GM18867 (cell line): ENCODE measurements around the gene RTP3.

ENCODE experiments used
- ATAC-seq: cut with Tn5 transposase; IDR thresholded peaks from one replicate; pipeline ENCODE4 v1.9.1; 2021; ENCODE audit warnings: mild to moderate bottlenecking, moderate library complexity; ENCODE audit not compliant: unreplicated experiment

The RTP3 gene

DNA sequence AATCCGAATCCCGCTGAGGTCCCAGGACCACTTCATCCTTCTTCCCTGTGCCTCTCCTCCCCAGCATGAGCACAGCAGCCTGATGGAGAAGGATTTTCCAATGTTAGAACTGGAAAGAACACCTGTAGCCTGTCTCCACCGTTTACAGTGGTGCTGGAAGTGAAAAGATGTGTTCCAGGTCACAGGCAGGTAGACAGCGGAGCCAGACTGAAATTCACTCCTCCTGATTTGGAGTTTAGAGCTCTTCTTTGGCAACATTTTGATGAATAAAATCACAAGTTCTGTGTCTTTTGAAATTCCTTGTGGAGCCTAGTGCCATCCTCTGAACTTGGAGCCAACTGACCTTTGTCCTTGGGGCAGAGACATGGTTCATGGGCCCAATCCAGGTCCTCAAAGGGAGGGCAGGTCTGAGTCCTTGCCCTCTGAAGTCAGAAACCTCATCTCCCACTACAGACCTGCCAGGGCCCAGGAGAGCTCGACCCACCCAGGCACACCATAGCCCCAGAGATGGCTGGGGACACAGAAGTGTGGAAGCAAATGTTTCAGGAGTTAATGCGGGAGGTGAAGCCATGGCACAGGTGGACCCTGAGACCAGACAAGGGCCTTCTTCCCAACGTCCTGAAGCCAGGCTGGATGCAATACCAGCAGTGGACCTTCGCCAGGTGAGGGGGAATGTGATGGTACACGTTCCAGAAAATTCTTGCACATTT is at the start of gene RTP3:
Gene RTP3, plus strand, starts transcription at position 421 of the 710 bp plus-strand sequence. Its CDS starts 87 bp downstream, at position 508.
- ATAC-seq = no peak

DNA sequence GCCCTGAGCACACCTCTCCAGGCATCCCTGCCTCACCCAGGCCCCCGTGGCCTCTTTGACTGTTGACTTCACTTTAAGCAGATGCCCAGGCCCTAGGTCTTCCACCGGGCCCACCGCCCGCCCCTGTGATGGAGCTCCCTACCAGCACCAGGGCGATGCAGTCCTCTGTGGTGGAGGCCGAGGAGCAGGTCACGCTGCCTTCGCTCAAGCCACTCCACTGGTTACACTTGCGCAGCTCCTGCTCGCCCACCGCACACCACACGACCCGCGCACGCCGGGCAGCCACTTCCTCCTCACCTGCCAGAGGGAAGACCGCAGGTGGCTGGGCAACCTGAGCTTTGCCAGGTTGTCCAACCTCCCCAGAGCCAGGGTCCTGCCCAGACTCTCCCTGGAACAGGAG is 49.1 kb upstream of the RTP3 start:
- no peak for ATAC-seq

DNA sequence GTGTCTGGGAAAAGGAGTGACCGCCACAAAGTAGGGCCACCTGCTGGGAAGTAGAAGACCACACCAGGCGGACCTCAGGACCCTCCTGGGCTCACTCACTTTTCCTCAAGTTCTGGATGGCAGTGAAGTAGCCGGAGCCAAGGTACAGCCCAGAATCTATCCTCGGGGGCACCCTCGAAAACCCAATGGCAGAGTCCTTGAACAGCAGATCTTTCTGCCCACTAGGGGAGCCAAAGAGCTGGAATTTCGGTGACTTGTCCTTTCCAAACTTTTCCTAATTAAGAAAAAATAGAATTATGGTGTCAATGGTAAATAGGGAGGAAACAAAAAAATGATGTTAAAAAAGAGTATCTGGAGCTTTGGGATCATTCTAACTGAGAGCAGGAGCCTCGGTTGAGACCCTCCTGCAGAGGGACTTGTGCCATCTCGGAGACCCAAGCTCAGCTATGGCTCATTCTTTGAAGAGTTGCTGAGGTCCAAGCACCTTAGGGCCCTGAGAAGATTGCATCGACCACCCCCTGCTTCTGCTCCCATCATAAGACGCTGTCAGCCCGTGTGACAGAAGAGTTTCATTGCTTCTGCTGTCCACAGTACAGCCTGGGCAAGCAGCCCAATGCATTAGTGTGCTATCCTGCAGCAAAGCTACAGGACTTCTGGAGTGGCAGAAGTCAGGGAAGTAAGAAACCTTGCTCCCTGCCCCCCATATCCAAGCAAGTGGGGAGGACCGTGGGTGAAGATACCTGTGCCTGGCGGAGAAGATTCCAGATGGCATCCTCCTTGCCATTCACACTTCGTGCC is 47.8 kb upstream of the RTP3 start:
- no peak for ATAC-seq

DNA sequence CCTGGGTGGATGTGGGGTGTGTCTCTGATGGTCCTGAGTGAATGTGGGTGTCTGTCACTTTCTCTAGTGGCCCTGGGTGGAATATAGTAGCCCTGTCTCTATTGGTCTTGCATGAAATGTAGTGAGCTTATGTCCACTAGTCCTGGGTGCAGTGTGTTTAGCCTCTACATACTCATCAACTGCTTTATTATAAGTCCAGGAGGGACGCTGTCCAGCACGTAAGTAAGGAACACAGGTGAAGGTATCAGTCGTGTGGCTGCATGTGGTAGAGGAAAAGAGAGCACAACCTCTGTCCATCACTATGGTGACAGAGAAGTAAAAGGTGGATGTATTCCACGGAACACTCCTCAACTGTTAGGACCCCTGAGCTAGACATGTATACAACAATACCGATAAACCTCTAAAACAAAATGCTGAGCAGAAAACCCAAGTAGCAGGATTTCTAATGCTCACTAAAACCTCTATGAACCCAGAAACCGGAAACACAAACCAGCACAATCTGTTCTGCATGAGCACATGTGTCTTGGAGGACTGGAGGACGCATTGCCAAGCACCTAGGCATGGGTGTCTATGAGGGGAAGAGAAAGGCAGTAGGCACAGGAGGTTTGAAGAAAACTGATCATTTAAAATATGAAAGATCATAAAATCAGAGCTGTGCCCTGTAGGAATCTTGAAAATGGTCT is 44.1 kb upstream of the RTP3 start:
- ATAC-seq = no peak

DNA sequence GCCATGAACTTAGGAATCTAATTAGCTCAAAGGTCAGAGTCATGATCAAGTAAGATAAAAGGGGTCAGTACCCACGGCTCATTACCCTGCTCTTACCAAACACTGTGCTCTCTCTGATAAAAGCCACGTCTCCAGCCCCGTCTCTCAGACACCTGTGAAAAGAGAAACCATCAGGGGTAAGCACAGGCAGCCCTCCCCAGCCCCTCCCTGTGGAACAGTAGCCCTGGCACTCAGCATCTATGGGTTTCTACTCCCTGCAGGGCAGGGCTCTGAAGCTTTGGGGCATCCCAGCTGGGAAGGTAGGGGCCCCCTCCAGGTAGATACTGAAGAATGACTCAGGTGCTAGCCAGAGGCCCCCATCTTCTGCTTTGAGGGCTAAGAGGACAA is 43.6 kb upstream of the RTP3 start:
- no peak for ATAC-seq

DNA sequence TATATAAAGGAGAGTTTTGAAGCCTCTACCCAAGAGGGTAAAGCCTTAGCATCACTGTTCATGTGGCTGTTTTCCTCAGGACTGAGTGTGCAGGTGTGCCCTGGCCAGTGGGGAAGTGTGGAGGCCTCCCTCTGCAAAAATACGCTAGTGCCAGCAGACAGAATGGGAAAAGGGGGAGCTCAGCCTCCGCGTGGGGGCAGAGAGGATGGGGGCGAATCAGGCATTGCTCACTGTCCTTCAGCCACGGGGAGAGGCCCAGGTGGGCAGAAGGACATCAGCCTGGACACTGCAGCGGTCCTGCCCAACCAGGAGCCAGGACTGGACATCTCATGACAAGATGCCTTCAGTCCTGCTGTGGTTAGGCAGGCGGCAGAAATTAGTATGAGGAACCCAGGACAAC is 43.2 kb upstream of the RTP3 start:
- no peak for ATAC-seq

DNA sequence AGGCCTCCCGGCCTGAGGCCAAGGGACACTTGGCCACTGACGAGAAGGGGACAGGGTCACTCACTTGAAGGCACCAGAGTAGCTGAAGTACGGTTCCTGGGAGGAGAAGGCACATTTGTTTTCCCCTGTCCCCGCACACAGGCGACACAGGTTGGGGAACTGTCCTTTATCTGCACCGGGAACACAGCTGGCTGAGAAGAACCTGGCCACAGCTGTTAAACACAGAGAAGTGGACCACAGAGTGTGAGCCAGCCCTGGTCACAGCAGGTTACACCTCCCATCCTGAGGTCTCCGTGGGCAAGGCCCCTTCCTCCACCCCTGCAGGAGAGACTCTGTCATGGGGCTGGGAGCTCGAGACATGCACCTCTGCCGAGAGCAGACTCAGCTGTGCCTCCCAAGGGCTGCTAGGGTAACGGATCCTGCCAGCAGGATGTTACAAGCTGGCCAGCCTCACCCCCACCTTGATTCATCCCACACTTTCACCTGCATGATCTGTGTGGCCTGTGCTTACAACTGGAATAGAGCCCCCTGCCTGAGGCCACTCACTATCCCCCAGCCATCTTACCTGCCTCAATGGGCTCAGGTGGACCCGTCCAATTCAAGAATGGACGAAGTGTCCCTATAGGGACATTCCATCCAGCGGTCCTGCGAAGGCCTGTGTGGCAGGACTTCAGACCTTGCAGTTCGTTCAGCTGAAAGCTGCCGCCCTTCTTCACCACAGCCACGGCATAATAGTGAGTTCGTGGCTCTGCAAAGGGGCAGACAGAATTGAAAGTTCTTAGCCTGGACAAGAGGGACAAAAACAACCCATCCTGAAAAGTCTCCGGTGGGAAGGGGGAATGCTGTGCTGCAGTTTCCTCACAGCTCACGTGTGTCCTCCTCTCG is 42.3 kb upstream of the RTP3 start:
- no peak for ATAC-seq

DNA sequence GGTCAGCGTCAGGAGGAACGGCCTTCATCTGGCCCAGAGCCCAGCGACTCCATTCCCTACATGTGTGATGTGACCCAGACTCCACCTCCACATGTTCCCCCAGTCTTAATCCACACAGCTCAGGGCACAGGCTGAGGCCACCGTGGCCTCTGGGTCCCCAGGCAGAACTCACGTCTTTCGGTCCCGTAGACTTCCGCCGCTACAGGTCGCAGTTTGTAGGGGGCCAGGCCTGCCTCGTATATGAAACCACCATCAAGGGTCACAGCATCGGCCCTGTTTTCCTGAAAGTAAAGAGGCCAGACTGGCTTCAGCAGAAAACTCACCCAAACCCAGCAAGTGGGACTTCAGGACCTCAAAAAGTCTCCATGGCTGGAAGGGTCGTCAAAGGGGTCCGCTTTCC is 41.7 kb upstream of the RTP3 start:
- ATAC-seq = no peak

DNA sequence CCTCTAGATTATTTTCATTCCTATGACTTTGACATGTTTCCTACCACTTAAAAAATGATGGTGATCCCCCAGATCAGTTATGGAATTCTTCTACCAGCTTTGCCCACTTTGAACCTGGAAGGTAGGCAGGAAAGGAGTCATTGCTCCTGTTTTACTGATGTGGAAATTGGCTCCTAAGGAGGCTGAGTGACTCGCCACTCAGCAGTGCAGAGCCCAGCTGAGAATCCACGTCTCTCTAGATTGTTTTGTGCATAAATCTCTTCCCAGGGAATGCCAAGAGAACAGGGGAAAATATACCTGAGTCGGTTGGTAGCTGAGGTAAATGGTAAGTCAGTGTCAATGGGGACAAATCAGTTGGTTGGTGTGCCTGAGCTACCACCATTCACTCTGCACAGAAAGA is 37.7 kb upstream of the RTP3 start:
- no peak for ATAC-seq

DNA sequence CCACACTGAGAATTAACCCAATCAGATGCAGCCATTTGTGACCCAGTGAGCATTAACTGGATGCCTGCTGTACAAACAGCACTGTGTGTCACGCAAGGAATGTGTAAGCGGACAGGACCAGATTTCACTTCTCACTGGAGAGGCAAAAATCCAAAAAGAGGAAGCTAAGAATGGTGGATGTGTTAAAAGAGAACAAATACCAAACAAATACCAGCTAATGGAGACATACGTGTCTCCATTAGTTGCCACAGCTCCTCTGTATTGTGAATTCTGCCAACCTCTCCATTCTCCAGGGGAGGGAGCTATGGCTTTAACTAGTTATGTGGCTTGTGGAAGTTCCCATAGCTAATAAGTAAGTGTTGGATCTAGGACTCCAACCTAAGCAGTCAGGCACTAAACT is 35.7 kb upstream of the RTP3 start:
- ATAC-seq = no peak

DNA sequence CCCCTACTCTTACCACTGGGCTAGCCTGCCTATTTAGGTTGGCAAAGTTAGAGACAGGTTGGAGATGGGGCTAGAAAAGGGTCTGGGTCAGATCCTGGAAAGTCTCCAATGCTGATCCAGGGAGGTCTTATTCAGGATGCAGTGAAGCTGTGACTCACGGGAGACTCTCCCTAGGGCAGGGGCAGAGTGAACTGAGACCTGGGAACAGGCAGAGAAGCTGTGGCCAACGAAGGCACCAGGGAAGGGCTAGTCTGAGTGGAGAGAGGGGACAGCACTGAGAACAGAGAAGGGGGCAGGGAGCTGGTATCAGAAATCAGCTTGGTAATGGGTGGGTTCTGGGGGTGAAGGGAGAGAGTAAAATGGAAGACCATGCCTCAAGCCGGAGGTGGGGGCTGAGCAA is 35.3 kb upstream of the RTP3 start:
- no peak for ATAC-seq

DNA sequence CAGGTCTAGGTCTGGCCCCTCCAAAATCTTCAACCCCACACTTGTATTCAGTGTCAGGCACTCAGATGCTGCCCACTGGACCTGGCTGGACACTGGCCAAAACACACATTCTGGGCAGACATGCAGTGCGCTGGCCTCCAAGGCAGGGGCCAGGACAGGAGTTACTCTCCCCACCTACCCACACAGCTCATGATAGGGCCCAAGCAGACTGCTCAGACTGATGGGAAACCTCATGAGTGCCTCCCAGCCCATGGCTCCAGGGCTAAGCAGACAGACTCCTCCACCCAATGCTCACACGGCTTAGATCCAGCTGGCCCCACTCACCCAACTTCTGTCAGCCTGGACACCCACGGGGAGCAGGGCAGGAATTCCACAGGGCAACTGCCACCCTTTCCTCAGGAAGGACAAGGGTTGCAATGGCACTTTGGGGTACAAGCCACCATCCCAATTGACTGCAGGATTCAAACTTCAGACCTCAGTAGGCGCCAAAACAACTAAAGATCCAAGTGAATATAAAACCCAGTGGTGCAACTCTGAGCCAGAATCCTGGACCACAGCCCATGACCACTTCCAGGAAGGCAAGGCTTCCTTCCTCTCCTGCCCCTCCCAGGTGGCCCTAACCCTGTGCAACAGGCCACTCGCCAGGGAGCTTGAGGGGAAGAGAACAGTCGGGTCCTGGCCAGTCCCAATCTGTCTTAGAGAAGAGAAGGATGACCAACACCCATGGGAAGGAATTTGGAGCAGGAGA is 34.5 kb upstream of the RTP3 start:
- ATAC-seq = no peak

DNA sequence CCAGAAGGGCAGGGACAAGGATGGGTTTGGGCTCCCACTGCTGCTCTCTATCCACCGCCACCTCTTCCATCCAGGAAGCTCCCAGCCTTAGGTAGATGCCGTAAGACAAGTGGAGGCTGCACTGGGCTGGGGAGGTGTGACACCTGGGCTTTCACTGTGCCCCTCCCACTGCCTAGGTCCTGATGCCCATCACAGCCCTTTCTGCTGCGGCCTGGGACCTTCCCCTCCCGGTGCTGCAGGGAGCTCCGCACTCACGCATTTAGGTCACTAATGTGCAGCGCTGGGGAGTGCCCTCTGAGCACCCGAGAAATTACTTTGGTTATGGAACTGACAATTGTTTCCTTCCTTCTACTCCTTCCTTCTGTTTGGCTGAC is 33.9 kb upstream of the RTP3 start:
- ATAC-seq = no peak

DNA sequence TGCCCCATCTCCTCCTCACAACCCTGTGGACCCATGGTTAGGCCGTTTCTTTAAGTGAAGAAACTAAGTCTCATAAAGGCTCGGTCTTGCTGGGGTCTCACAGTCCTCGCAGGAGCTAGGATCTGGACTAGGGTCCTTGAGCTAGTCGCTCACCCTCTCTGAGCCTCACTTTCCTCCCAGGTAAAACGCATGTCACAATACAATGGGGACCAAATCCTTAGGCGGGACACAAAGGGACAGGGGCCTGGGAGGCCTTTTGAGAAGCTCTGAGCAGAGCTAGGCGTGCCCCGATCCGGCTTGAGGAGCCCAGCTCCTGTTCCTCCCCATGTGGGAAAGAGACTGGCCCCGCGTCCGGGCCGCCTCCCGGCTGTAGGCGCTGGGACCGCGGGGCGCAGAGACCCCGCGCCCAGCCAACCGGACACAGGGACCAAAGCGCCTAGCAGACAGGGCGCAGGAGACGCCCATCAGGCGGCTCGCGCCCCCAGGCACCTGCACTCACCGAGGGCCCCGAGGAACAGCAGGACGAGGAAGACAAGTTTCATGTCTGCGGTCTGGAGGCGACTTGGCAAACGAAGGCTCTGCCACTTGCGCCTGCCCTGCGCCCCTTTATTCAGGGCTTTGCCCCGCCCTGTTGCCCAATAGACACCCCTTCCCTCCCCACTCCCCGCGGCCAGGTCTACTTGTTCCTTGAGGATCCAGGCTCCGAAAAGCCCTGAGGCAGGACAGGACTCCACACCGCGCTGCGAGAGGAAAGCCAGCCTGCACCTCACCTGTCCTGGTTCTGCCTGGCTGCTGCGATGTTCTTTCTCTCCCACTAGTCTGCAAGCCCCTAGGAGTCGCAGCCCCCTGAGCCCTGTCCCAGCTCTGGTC is 33.2 kb upstream of the RTP3 start, which contains the start of gene LTF:
Gene LTF, minus strand, starts transcription at position 580 of the 870 bp plus-strand sequence. Its CDS starts 38 bp downstream, at position 542.
- ATAC-seq = no peak

DNA sequence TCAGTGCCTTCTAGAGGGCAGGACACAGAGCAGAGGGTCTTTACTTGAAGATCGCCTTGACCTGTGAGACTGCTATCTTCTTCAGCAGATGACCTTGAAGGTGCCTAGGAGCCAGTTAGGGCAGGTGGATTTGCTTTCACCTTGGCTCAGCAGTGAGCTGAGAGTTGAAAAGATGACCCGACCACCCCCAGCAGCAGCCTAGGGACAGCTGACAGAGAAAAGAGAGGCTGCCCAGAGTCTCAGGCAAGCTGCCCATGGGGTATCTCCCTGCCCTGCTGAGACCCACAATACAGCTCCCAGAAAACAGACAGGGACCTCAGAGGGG is 32.6 kb upstream of the RTP3 start:
- ATAC-seq = no peak

DNA sequence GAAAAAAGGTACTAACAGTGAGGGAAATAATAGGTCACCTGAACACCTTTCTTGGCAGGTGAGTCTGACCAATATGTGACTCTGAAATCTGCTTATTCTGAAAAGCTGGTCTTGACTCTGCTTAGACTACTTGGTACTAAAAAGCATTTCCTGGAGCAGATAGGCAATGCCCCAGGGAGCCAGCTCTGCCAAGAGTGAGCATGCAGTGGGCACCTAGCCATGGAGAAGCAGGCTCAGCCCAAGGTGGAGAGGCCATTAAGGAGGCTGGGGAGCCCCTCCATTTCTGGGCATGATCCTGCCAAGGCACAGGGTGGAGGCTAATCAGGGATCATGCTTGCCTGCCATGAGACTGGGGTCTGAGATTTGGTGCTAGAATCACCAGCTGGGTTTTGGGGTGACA is 31.5 kb upstream of the RTP3 start:
- ATAC-seq = no peak

DNA sequence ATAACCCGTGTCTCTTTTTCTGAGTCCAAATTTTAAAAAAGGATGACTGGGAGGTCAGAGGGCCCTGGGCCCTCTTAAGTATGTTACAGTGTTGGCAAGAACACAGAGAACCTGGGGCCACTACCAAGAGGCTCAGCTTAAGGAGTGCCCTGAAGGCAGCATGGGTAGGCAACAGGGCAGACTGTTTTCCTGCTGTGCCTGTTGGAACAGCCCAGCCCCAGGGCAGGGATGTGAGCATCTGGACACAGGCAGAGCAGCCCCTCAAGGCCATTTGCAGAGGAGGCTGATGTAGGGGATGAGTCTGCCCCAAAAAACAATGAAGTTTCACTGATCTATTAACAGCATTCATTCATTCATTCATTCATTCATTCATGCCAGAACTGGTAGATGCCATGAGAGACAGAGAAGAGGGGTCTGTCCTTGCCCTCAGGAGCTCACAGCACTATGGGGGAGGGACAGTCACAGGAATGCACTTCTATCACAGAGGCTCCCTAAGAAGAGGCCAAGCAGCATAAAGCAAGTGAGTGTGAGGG is 30.8 kb upstream of the RTP3 start:
- no peak for ATAC-seq

DNA sequence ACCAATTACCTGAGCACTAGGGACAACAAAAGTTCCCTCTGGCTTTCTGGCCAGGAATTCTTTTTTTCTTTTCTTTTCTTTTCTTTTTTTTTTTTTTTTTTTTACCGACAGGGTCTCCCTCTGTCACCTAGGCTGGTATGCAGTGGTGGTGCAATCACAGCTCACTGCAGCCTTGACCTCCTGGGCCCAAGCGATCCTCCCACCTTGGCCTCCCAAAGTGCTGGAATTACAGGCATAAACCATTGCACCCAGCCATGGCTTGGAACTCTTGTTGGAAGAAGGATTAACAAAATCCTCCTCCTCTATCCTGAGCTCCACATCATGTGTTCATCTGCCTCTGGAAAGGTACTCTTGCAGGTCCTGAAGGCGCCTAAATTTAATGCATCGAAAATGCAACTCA is 30.2 kb upstream of the RTP3 start:
- ATAC-seq = no peak
